Measurements from ENCODE around the gene TNNI3K. TPM values are rescaled to one million over a fixed set of nuclear protein-coding genes. Genes with fewer than 3 reads are reported as not detected.

TNNI3K gene
- total RNA-seq, 6 experiments from 2014 or later = not detected

DNA sequence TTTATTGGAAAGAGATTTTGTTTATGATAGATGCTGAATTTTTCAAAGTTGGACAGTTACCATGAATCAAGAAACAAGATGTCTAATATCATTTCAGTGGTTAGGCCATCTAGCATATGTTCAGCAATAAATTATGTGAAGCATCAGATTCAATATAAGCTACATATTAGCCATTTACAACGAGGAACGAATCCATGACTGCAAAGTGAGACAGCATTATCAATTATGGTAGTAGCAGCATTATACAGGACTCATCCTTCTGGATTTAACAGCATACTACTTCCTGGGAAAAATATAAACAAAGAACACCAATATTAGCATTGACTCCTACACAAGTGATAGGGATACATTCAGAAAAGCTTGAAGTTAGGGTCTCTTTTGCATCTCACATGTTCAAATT is 218.1 kb downstream of the TNNI3K start:
- TF ChIP-seq, protein P1, sequence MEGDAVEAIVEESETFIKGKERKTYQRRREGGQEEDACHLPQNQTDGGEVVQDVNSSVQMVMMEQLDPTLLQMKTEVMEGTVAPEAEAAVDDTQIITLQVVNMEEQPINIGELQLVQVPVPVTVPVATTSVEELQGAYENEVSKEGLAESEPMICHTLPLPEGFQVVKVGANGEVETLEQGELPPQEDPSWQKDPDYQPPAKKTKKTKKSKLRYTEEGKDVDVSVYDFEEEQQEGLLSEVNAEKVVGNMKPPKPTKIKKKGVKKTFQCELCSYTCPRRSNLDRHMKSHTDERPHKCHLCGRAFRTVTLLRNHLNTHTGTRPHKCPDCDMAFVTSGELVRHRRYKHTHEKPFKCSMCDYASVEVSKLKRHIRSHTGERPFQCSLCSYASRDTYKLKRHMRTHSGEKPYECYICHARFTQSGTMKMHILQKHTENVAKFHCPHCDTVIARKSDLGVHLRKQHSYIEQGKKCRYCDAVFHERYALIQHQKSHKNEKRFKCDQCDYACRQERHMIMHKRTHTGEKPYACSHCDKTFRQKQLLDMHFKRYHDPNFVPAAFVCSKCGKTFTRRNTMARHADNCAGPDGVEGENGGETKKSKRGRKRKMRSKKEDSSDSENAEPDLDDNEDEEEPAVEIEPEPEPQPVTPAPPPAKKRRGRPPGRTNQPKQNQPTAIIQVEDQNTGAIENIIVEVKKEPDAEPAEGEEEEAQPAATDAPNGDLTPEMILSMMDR (IDR thresholded peaks at IDR 0.05) = no peak

DNA sequence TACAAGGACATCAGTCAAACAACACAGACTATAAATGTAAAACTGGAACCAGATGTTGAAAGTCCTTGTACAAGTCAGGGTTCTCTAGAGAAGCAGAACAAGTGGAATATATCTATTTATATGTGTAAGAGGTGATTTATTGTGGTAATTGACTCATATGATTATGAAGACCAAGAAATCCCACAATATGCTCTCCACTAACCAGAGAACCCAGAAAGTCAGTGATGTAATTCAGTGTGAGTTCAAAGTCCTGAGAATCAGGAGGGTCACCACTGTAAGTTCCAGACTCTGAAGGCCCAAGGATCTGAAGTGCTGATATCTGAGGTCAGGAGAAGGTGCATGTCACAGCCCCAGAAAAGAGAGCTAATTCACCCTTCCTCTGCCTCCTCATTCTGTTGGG is 220.2 kb downstream of the TNNI3K start:
- Mint-ChIP-seq H3K4me1 (ENCODE audit: low read depth) (no peaks in the 10 kb centered on the region), H3K9me3 (peaks cover 21% of the 10 kb centered on the region), H3K27me3 (ENCODE audit: insufficient read depth) (peaks cover 3% of the 10 kb centered on the region), H3K27ac (no peak overlapping the region), H3K36me3 (ENCODE audit: low read depth) (no peaks in the 10 kb centered on the region), H3K4me3 (no peak overlapping the region)
- DNase-seq = no peak
- TF ChIP-seq, protein P1 (IDR thresholded peaks at IDR 0.05) = no peak

More for the DNA sequence above, 218.1 kb downstream of the TNNI3K start:
- Mint-ChIP-seq H3K36me3 (ENCODE audit: low read depth) (no peaks in the 10 kb centered on the region), H3K9me3 (peaks cover 25% of the 10 kb centered on the region), H3K27ac (no peak overlapping the region), H3K27me3 (ENCODE audit: insufficient read depth) (peaks cover 3% of the 10 kb centered on the region), H3K4me1 (ENCODE audit: low read depth) (no peaks in the 10 kb centered on the region), H3K4me3 (no peak overlapping the region)
- no peak for DNase-seq

DNA sequence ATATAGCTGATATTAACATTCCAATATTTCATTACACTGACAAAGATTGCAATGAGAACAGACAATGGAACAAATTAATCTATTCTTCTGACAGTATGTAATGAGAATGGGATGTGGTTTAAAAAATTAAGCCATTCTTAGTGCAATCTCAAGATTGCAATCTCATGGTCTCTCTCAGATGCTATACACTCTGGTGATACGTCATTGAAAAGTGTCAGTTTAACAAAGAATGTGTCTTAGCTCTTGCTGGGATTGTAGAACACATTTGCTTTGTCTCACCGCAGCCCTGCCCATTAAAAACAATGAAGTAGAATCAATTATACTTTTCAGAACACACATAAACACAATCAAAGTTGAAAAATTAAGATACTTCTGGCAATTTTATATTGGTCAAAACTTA is 222.1 kb downstream of the TNNI3K start:
- H3K4me3 Mint-ChIP-seq = no peak overlapping the region
- DNase-seq = no peak

DNA sequence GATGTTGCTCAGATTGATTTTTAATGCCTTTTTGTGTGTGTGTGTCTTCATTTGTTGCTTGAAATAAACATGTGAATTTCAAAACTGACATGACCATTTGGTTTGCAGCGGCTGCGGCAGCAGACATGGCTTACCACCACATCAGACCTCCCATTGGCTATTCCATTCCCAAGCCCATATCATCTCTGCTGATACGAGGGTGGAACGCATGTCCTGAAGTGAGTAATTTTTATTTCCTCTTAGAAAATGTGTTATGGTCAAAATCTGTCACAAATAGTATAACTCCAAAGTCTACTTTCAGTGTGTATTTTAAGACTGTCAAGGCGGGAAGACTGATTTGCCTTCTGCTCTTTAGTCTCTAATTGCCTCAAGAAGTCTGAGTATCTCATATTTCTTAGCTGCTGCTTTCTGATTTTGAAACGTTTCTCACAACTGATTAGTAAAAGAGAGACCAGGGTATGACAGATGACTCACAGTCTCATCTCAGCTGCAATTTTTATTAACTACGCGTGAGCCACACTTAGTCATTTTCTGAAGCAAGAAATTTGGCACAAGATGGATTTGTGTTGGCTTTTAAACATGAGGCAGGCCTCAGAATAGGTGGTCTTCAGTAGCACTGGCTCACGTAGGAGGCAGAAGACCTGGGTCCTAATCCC is 228.3 kb downstream of the TNNI3K start:
- Mint-ChIP-seq H3K27me3 (ENCODE audit: insufficient read depth) (no peaks in the 10 kb centered on the region), H3K27ac (no peak overlapping the region), H3K4me3 (no peak overlapping the region), H3K36me3 (ENCODE audit: low read depth) (no peaks in the 10 kb centered on the region), H3K4me1 (ENCODE audit: low read depth) (no peaks in the 10 kb centered on the region), H3K9me3 (peaks cover 4% of the 10 kb centered on the region; the same call in 1 of the 2 replicates)
- TF ChIP-seq, protein P1 (IDR thresholded peaks at IDR 0.05) = no peak
- DNase-seq = no peak

More for the DNA sequence above, 222.1 kb downstream of the TNNI3K start:
- Mint-ChIP-seq H3K9me3 (peaks cover 16% of the 10 kb centered on the region), H3K4me1 (ENCODE audit: low read depth) (no peaks in the 10 kb centered on the region), H3K36me3 (ENCODE audit: low read depth) (no peaks in the 10 kb centered on the region), H3K27ac (no peak overlapping the region), H3K27me3 (ENCODE audit: insufficient read depth) (no peaks in the 10 kb centered on the region; the same call in 1 of the 2 replicates)
- TF ChIP-seq, protein P1 (IDR thresholded peaks at IDR 0.05) = no peak

DNA sequence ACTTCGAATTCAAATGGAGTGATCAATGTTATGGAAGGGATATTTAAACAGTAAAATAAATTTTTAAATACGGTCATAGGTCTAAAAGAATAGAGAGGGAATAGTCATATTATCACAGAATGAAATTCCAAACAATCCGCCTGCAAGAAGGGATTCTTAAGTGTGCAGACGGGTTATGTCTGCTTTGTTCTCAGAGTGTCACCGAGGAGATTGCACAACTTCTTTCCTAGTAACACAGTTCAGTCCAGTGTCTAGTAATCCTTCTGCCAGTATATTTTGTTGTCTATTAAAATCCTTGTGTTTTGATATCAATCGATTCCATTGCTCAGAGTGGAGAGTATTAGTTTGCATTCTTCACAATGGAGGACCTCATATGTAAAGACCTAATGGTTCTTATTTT is 228.8 kb downstream of the TNNI3K start:
- no peak overlapping the region for H3K27ac Mint-ChIP-seq
- no peak for DNase-seq
- H3K4me1 Mint-ChIP-seq (ENCODE audit: low read depth) = no peaks in the 10 kb centered on the region
- peaks cover 4% of the 10 kb centered on the region; the same call in 1 of the 2 replicates for H3K9me3 Mint-ChIP-seq
- H3K4me3 Mint-ChIP-seq = no peak overlapping the region
- TF ChIP-seq, protein P1 (IDR thresholded peaks at IDR 0.05) = no peak
- no peaks in the 10 kb centered on the region for H3K36me3 Mint-ChIP-seq (ENCODE audit: low read depth)
- no peaks in the 10 kb centered on the region for H3K27me3 Mint-ChIP-seq (ENCODE audit: insufficient read depth)

All from HFFc6 (cell line).